Hippocampal formation (tissue), 2 donors: ENCODE data around the gene CNOT11.
"Not testable (repeated sequence)": the region's sequence is repeated elsewhere in the genome, so short reads cannot be mapped to it uniquely, and the experiment has no call there.

ENCODE experiments used
- DNase-seq, 2 donors: peaks; one replicate each; lab custom pipeline; 2025; lab: John Stamatoyannopoulos, UW

Gene CNOT11

GRCh38 chr2:101245468-101245867 is 7.2 kb upstream of the CNOT11 start:
- not testable (repeated sequence) for DNase-seq

DNA sequence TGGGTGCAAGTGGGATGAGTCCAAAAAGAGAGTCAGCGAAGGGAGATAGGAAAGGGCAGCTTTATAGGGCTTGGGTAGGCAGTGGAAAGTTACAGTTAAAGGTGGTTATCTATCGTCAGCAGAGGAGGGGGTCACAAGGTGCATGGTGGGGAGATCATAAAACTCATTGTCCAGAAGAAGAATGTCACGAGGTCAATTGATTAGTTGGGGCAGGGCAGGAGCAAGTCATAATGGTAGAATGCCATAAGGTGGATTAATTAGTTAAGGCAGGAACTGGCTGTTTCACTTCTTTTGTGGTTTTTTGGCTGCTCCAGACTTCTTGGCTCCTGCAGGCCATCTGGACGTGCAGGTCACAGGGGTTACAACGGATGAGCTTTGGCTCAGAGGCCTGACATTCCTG is 3.9 kb upstream of the CNOT11 start:
- not testable (repeated sequence) for DNase-seq

DNA sequence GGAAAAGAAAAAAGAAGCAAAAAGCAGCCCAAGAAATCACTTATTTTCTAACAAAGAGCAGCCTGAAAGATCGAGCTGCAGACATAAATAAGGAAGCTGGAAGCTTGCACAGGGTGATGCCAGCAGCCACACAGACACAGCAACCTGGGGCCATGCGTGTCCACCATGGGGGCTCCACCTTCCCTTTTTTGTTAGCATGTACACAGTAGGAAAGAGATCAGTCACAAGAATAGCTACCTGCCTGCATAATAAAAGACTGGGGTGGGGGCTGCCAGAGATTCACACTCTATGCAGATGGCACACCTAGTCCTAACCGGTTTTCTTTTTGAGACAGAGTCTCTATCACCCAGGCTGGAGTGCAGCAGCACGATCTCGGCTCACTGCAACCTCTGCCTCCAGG is 2.9 kb upstream of the CNOT11 start:
- DNase-seq: no peak

GRCh38 chr2:101251246-101251781 is 1.4 kb upstream of the CNOT11 start:
- DNase-seq: not testable (repeated sequence)

DNA sequence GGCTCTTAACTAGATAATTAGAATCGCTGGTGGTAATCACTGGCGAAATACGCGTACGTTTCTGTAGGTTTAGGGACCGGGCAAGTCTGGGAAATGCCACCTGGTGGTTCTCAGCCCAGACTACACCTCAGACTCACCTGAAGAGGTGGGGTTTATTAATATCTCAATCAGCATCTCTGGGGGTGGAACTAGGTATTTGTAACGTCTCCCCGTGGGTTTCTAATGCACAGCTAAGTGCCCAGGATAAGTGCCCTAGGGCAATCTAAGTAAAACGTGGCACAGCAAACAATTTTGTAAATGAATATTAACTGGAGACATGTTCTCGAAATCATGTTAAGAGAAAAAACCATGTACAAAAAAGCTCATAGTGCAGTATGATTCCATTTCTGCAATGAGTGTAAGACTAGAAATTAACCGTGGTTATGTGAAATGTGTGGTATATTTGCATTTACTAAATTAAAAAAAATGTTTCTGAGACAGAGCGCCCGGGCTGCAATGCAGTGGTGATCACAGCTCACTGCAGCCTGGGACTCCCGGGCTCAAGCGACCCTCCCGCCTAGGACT is 760 bp upstream of the CNOT11 start:
- no peak for DNase-seq

- DNase-seq: no peak
Observed at GRCh38 chr2:101253013-101253702, 472 bp downstream of the CNOT11 start.

GRCh38 chr2:101253703-101254450 is 1.2 kb downstream of the CNOT11 start:
- no peak for DNase-seq

DNA sequence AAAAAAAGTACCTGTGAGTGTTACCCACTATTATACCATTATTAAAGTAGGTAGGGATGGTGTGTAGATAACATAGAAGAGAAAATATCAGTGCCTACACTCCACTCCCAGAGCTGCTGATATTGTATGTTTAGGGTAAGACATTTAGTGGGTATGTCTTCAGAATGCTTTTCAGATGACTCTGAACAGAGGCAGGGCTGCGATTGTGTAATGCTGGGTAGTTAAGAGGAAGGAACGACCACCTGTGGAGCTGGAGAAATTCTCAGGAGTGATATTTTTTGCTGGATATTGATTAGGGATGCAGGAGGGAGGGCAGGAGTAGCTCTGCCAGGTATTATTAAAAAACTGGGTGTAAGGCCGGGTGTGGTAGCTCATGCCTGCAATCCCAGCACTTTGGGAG is 2.8 kb downstream of the CNOT11 start:
- no peak for DNase-seq

- DNase-seq: no peak
Observed at GRCh38 chr2:101256316-101256715, 3.6 kb downstream of the CNOT11 start.

- no peak for DNase-seq
Observed at GRCh38 chr2:101258804-101259203, 6.1 kb downstream of the CNOT11 start.

DNA sequence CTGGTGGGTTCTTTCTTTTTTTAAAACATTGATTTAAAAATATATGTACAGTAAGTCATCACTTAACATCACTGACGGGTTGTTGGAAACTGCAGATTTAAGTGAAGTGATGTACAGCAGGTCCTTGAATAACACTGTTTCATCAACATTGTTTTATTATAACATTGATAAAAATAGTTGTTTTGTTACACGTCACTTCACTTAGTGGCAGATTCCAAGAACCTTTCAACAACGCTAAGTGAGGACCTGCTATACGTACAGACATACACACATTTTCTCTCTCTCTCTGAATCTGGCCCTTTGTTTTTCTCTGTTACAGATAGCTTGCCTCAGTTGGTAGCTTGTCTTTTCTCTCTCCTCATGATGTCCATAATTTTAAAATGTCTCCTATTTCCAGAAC is 9.5 kb downstream of the CNOT11 start:
- no peak for DNase-seq

- no peak for DNase-seq
Observed at GRCh38 chr2:101263377-101263800, 10.7 kb downstream of the CNOT11 start.

DNA sequence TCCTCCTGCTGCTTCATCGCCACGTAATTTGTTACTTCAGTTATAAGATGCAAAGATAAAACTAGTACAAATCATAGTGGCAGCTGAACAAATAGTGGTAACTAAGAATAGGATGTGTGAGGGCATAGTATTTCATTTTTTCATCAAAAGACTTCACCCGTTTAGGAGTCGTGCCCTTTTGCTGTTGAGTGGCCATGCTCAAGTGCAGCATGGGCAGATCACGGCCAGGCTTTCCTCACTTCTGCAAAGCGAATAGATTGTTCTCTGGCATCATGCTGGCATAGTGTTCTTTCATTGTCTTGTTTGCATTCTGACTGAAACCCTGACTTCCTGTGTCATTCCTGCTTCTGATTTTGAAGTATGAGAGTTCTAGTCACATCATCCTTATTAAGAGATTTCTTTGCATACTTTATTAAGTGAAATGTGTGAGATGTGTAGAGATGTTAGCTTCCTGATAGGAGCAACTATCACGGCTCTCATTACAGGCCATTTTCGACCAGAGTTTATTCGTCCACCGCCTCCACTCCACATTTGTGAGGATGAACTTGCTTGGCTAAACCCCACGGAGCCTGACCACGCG is 11.8 kb downstream of the CNOT11 start:
- DNase-seq: no peak

DNA sequence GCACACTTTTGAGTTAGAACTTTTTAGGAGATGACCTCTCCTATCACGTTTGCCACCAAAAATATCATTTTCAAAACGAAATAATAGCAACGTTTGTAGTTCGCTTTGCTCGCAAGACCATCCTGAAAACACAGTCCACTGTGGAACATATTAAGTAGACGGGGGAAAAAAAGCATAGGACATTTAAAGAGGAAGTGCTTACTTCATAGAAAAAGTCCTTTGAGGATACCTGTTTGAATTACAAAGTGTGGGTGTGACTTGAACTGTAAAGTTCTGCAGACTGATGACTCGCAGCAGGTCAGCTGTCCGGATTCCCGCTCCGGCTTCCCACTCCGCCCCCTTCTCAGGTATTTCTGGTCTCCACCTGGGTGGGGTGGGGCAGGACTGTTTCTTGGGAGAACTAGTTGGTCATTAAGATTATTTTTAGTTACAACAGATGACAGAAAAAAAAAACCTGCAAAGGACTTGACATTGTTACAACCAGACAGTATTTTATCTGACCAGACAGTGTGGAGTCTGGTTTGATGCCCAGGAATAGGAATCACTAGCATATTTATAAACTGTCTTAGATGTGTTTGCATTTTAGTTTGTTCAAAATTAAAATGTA is 13.3 kb downstream of the CNOT11 start:
- DNase-seq: no peak

- no peak for DNase-seq
Observed at GRCh38 chr2:101267671-101268656, 15.3 kb downstream of the CNOT11 start.

DNA sequence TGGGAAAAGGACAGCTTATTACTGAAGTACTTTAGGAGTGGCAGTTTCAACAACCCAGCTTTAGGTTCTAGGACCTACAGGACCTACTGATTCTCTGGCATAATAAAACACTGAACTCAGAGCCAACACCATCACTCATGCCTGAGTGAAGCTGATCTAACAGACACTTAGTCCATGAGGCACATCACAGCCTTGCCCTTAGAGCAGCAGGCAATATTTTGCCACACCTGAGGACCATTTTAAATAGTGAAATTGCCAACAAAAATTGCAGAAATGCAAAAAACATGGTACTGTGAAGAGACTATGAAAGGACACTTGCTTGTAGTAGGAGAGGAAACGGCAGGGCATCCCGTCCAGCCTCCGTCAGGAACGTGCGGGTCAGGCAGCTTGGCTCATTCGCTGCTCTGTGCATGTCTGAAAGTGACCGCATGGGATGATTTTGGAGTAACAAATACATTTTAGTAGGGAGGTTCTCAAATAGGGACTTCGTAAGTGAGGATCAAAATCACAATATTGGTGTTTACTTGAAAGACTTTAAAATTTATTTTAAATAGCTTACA is 18.1 kb downstream of the CNOT11 start:
- DNase-seq: no peak

GRCh38 chr2:101272045-101272784 is 19.5 kb downstream of the CNOT11 start:
- no peak for DNase-seq

- no peak for DNase-seq
Observed at GRCh38 chr2:101273056-101273455, 20.4 kb downstream of the CNOT11 start.

- DNase-seq: no peak
Observed at GRCh38 chr2:101274142-101274541, 21.5 kb downstream of the CNOT11 start.

GRCh38 chr2:101277111-101277510 is 24.4 kb downstream of the CNOT11 start:
- DNase-seq: peak in 1 of 2 donors; percentile 34
